Memory B cell (primary cell): Measurements from ENCODE around the gene IMPACT.

Experiments used
- ATAC-seq: fragments of 150-1000 bp; cut with Tn5 transposase; 2 replicates; pipeline ENCODE4 v1.10.0; 2021; ENCODE audit warnings: low read depth, mild to moderate bottlenecking, moderate library complexity
- DNase-seq, 2 donors: peaks; one replicate each; pipeline ENCODE4 v3.0.0; 2022; ENCODE audit warnings: low spot score in 2 of 2
- H3K27ac Mint-ChIP-seq: one replicate; pipeline ENCODE4 v1.8.0; 2022; ENCODE audit warnings: mild to moderate bottlenecking, moderate library complexity, mixed read lengths
- H3K27me3 Mint-ChIP-seq: one replicate; pipeline ENCODE4 v1.8.0; 2022; ENCODE audit warnings: mixed read lengths
- H3K36me3 Mint-ChIP-seq: one replicate; pipeline ENCODE4 v1.8.0; 2022; ENCODE audit warnings: mild to moderate bottlenecking, mixed read lengths
- H3K4me1 Mint-ChIP-seq: one replicate; pipeline ENCODE4 v1.8.0; 2022; ENCODE audit warnings: mixed read lengths
- H3K4me3 Mint-ChIP-seq: one replicate; pipeline ENCODE4 v1.8.0; 2022; ENCODE audit warnings: mild to moderate bottlenecking, moderate library complexity, mixed read lengths
- H3K9me3 Mint-ChIP-seq: one replicate; pipeline ENCODE4 v1.8.0; 2022; ENCODE audit warnings: mixed read lengths

Gene IMPACT

GRCh38 chr18:24426398-24427294 is at the start of gene IMPACT:
IMPACT (plus strand) TSS chr18:24426670; CDS start chr18:24426757, 87 bp downstream.
- Mint-ChIP-seq H3K4me3 (peak within 1 kb of the TSS; percentile 91), H3K4me1 (peaks cover 3% of the 10 kb centered on the region), H3K27me3 (peaks cover 11% of the 10 kb centered on the region), H3K9me3 (peaks cover 10% of the 10 kb centered on the region), H3K27ac (peak within 1 kb of the TSS; percentile 78), H3K36me3 (peaks cover 16% of the 10 kb centered on the region)
- DNase-seq: peak; percentile 77 to 78
- ATAC-seq: peak; percentile 94

- no peak for ATAC-seq
- H3K27ac Mint-ChIP-seq: no peak overlapping the region
- peaks cover 3% of the 10 kb centered on the region for H3K27me3 Mint-ChIP-seq
- no peaks in the 10 kb centered on the region for H3K4me1 Mint-ChIP-seq
- no peak overlapping the region for H3K4me3 Mint-ChIP-seq
- H3K36me3 Mint-ChIP-seq: no peaks in the 10 kb centered on the region
- no peak for DNase-seq
- no peaks in the 10 kb centered on the region for H3K9me3 Mint-ChIP-seq
These were observed 47.9 kb upstream of the IMPACT start for GRCh38 chr18:24378598-24378997.

- no peak overlapping the region for H3K4me3 Mint-ChIP-seq
- H3K36me3 Mint-ChIP-seq: no peaks in the 10 kb centered on the region
- no peak overlapping the region for H3K27ac Mint-ChIP-seq
- peaks cover 6% of the 10 kb centered on the region for H3K27me3 Mint-ChIP-seq
- no peaks in the 10 kb centered on the region for H3K9me3 Mint-ChIP-seq
- DNase-seq (no peak), ATAC-seq (no peak)
- H3K4me1 Mint-ChIP-seq: no peaks in the 10 kb centered on the region
These were observed 46.2 kb upstream of the IMPACT start for GRCh38 chr18:24380163-24380747.

- DNase-seq: no peak
- no peaks in the 10 kb centered on the region for H3K4me1 Mint-ChIP-seq
- ATAC-seq: no peak
- peaks cover 12% of the 10 kb centered on the region for H3K27me3 Mint-ChIP-seq
- H3K9me3 Mint-ChIP-seq: no peaks in the 10 kb centered on the region
- H3K4me3 Mint-ChIP-seq: no peak overlapping the region
- H3K36me3 Mint-ChIP-seq: no peaks in the 10 kb centered on the region
- H3K27ac Mint-ChIP-seq: no peak overlapping the region
These were observed 45.3 kb upstream of the IMPACT start for GRCh38 chr18:24381126-24381525.

- Mint-ChIP-seq H3K27me3 (peaks cover 16% of the 10 kb centered on the region), H3K9me3 (peaks cover 1% of the 10 kb centered on the region), H3K27ac (no peak overlapping the region), H3K4me1 (no peaks in the 10 kb centered on the region), H3K4me3 (no peak overlapping the region), H3K36me3 (no peaks in the 10 kb centered on the region)
- DNase-seq: no peak
- ATAC-seq: no peak
These were observed 39.8 kb upstream of the IMPACT start for GRCh38 chr18:24386681-24387080.

- Mint-ChIP-seq H3K4me1 (no peaks in the 10 kb centered on the region), H3K36me3 (no peaks in the 10 kb centered on the region), H3K27me3 (peaks cover 14% of the 10 kb centered on the region), H3K4me3 (no peak overlapping the region), H3K9me3 (peaks cover 1% of the 10 kb centered on the region), H3K27ac (no peak overlapping the region)
- ATAC-seq: no peak
- DNase-seq: no peak
These were observed 37.5 kb upstream of the IMPACT start for GRCh38 chr18:24388957-24389356.

- ATAC-seq: no peak
- Mint-ChIP-seq H3K27ac (no peak overlapping the region), H3K4me1 (peaks cover 6% of the 10 kb centered on the region), H3K27me3 (peaks cover 9% of the 10 kb centered on the region), H3K4me3 (no peak overlapping the region), H3K36me3 (no peaks in the 10 kb centered on the region), H3K9me3 (peaks cover 1% of the 10 kb centered on the region)
- no peak for DNase-seq
These were observed 31.2 kb upstream of the IMPACT start for GRCh38 chr18:24395049-24395795.

GRCh38 chr18:24396082-24396633 is 30.3 kb upstream of the IMPACT start:
- Mint-ChIP-seq H3K4me3 (no peak overlapping the region), H3K27me3 (peaks cover 9% of the 10 kb centered on the region), H3K9me3 (no peaks in the 10 kb centered on the region), H3K36me3 (no peaks in the 10 kb centered on the region), H3K27ac (no peak overlapping the region), H3K4me1 (peaks cover 6% of the 10 kb centered on the region)
- DNase-seq (no peak), ATAC-seq (no peak)

- peaks cover 12% of the 10 kb centered on the region for H3K27me3 Mint-ChIP-seq
- no peak for DNase-seq
- H3K36me3 Mint-ChIP-seq: no peaks in the 10 kb centered on the region
- no peaks in the 10 kb centered on the region for H3K9me3 Mint-ChIP-seq
- peak; percentile 39 for ATAC-seq
- peak overlapping the region; percentile 69 for H3K4me3 Mint-ChIP-seq
- peaks cover 6% of the 10 kb centered on the region for H3K4me1 Mint-ChIP-seq
- no peak overlapping the region for H3K27ac Mint-ChIP-seq
These were observed 29.3 kb upstream of the IMPACT start for GRCh38 chr18:24397131-24397693.

GRCh38 chr18:24397694-24398368 is 28.6 kb upstream of the IMPACT start, which contains the start of gene OSBPL1A:
OSBPL1A (minus strand) TSS chr18:24397824; CDS start chr18:24377533, 20,291 bp downstream.
- Mint-ChIP-seq H3K9me3 (no peaks in the 10 kb centered on the region), H3K36me3 (no peaks in the 10 kb centered on the region), H3K27ac (no peak within 1 kb of the TSS), H3K27me3 (peaks cover 17% of the 10 kb centered on the region), H3K4me3 (peak within 1 kb of the TSS; percentile 90), H3K4me1 (peaks cover 6% of the 10 kb centered on the region)
- ATAC-seq (peak; percentile 65), DNase-seq (peak in 1 of 2 donors; percentile 14)

GRCh38 chr18:24398540-24398939 is 27.9 kb upstream of the IMPACT start:
- Mint-ChIP-seq H3K27me3 (peaks cover 17% of the 10 kb centered on the region), H3K36me3 (no peaks in the 10 kb centered on the region), H3K4me1 (peaks cover 6% of the 10 kb centered on the region), H3K4me3 (no peak overlapping the region), H3K9me3 (no peaks in the 10 kb centered on the region), H3K27ac (no peak overlapping the region)
- DNase-seq (no peak), ATAC-seq (no peak)

GRCh38 chr18:24400587-24400986 is 25.9 kb upstream of the IMPACT start:
- H3K27ac Mint-ChIP-seq: no peak overlapping the region

GRCh38 chr18:24402209-24402785 is 24.2 kb upstream of the IMPACT start:
- H3K36me3 Mint-ChIP-seq: no peaks in the 10 kb centered on the region
- H3K4me1 Mint-ChIP-seq: peaks cover 3% of the 10 kb centered on the region
- DNase-seq: no peak
- no peaks in the 10 kb centered on the region for H3K9me3 Mint-ChIP-seq
- peaks cover 21% of the 10 kb centered on the region for H3K27me3 Mint-ChIP-seq
- H3K4me3 Mint-ChIP-seq: no peak overlapping the region
- ATAC-seq: peak; percentile 35
- no peak overlapping the region for H3K27ac Mint-ChIP-seq

More at GRCh38 chr18:24400587-24400986, 25.9 kb upstream of the IMPACT start:
- Mint-ChIP-seq H3K36me3 (no peaks in the 10 kb centered on the region), H3K4me3 (no peak overlapping the region), H3K27me3 (peaks cover 18% of the 10 kb centered on the region), H3K4me1 (peaks cover 6% of the 10 kb centered on the region), H3K9me3 (no peaks in the 10 kb centered on the region)
- DNase-seq (no peak), ATAC-seq (no peak)
